Mucosa of stomach (tissue), 1 donor: ENCODE measurements around the gene ERC2.

ENCODE experiments used
- H3K27me3 ChIP-seq: one replicate; pipeline ENCODE4 v1.7.0; 2013; ENCODE audit warnings: mild to moderate bottlenecking, low read length; ENCODE audit not compliant: control insufficient read depth, insufficient read depth
- H3K36me3 ChIP-seq: one replicate; pipeline ENCODE4 v1.7.0; 2013; ENCODE audit warnings: low read length; ENCODE audit not compliant: control insufficient read depth, insufficient read depth
- H3K4me1 ChIP-seq: one replicate; pipeline ENCODE4 v1.7.0; 2013; ENCODE audit warnings: mild to moderate bottlenecking, low read length; ENCODE audit not compliant: control insufficient read depth, insufficient read depth
- H3K4me3 ChIP-seq: one replicate; pipeline ENCODE4 v1.7.0; 2013; ENCODE audit warnings: low read length
- H3K9ac ChIP-seq: one replicate; pipeline ENCODE4 v1.7.0; 2013; ENCODE audit warnings: mild to moderate bottlenecking, low read length, moderate library complexity
- H3K9me3 ChIP-seq: one replicate; pipeline ENCODE4 v1.7.0; 2013; ENCODE audit warnings: mild to moderate bottlenecking, low read length, moderate library complexity; ENCODE audit not compliant: control insufficient read depth
- donor health status: Pancreatic carcinoma.

Gene ERC2

GRCh38 chr3:56322862-56323261 lies 145.4 kb downstream of the ERC2 start:
- no peaks in the 10 kb centered on the region for H3K36me3 ChIP-seq
- no peaks in the 10 kb centered on the region for H3K27me3 ChIP-seq
- H3K4me1 ChIP-seq: no peaks in the 10 kb centered on the region
- no peak overlapping the region for H3K9ac ChIP-seq
- H3K9me3 ChIP-seq: no peaks in the 10 kb centered on the region
- H3K4me3 ChIP-seq: no peak overlapping the region

DNA sequence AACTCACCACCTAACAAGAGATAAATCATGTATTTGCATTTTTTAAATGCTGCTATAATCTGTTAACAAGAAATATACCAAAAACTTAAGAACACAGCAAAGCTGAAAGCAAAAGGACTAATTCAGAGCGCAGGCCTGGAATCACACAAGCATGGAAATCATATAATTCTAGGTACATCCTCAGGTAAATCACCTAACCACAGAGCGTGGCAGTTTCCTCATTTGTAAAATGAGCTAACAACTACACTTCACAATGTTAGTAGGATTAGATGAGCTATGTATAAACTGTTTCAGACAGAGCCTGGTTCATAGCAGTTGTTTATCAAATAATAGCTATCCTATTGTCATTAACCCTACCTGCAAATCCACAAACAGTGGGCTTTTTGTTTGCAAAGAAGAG lies 146.4 kb downstream of the ERC2 start:
- Histone ChIP-seq H3K36me3 (no peaks in the 10 kb centered on the region), H3K4me3 (no peak overlapping the region), H3K9ac (no peak overlapping the region), H3K4me1 (no peaks in the 10 kb centered on the region), H3K27me3 (no peaks in the 10 kb centered on the region), H3K9me3 (no peaks in the 10 kb centered on the region)

DNA sequence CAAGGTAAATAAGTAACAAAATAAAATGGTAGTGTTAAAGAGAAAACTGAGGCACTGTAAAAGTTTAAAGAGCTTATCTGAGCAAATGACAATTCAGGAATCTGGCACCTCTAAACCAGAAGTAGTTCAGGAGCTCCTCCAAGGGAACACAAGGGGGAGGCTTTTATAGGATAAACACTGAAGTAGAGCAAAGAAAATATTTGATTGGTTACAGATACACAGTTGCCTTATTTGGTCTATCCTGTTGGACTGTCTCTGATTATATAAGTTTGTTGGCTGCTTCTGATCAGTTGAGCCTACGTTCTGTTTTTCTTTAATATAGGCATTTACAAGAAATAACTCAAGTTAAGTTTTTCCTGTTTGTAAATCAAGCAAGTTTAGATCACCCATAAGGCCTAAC lies 146.9 kb downstream of the ERC2 start:
- no peaks in the 10 kb centered on the region for H3K27me3 ChIP-seq
- H3K36me3 ChIP-seq: no peaks in the 10 kb centered on the region
- no peaks in the 10 kb centered on the region for H3K4me1 ChIP-seq
- H3K9ac ChIP-seq: no peak overlapping the region
- no peaks in the 10 kb centered on the region for H3K9me3 ChIP-seq
- no peak overlapping the region for H3K4me3 ChIP-seq

- no peaks in the 10 kb centered on the region for H3K36me3 ChIP-seq
- no peaks in the 10 kb centered on the region for H3K27me3 ChIP-seq
- H3K9me3 ChIP-seq: no peaks in the 10 kb centered on the region
- H3K4me3 ChIP-seq: no peak overlapping the region
- H3K9ac ChIP-seq: no peak overlapping the region
- H3K4me1 ChIP-seq: no peaks in the 10 kb centered on the region
Measured at GRCh38 chr3:56320883-56321282, 147.4 kb downstream of the ERC2 start.

GRCh38 chr3:56318891-56319290 lies 149.4 kb downstream of the ERC2 start:
- H3K4me1 ChIP-seq: no peaks in the 10 kb centered on the region
- H3K4me3 ChIP-seq: no peak overlapping the region
- H3K36me3 ChIP-seq: no peaks in the 10 kb centered on the region
- H3K9ac ChIP-seq: no peak overlapping the region
- H3K27me3 ChIP-seq: no peaks in the 10 kb centered on the region
- H3K9me3 ChIP-seq: no peaks in the 10 kb centered on the region

GRCh38 chr3:56316944-56317343 lies 151.3 kb downstream of the ERC2 start:
- no peaks in the 10 kb centered on the region for H3K9me3 ChIP-seq
- H3K4me1 ChIP-seq: no peaks in the 10 kb centered on the region
- no peaks in the 10 kb centered on the region for H3K36me3 ChIP-seq
- no peak overlapping the region for H3K4me3 ChIP-seq
- no peaks in the 10 kb centered on the region for H3K27me3 ChIP-seq
- H3K9ac ChIP-seq: no peak overlapping the region

GRCh38 chr3:56314842-56315241 lies 153.4 kb downstream of the ERC2 start:
- no peaks in the 10 kb centered on the region for H3K9me3 ChIP-seq
- H3K9ac ChIP-seq: no peak overlapping the region
- no peak overlapping the region for H3K4me3 ChIP-seq
- no peaks in the 10 kb centered on the region for H3K36me3 ChIP-seq
- no peaks in the 10 kb centered on the region for H3K4me1 ChIP-seq
- no peaks in the 10 kb centered on the region for H3K27me3 ChIP-seq

GRCh38 chr3:56309465-56309864 lies 158.8 kb downstream of the ERC2 start:
- Histone ChIP-seq H3K4me3 (no peak overlapping the region), H3K4me1 (no peaks in the 10 kb centered on the region), H3K9ac (no peak overlapping the region), H3K27me3 (no peaks in the 10 kb centered on the region), H3K36me3 (no peaks in the 10 kb centered on the region), H3K9me3 (no peaks in the 10 kb centered on the region)

GRCh38 chr3:56308471-56308870 lies 159.8 kb downstream of the ERC2 start:
- Histone ChIP-seq H3K4me3 (no peak overlapping the region), H3K27me3 (no peaks in the 10 kb centered on the region), H3K4me1 (no peaks in the 10 kb centered on the region), H3K36me3 (no peaks in the 10 kb centered on the region), H3K9ac (no peak overlapping the region), H3K9me3 (no peaks in the 10 kb centered on the region)

DNA sequence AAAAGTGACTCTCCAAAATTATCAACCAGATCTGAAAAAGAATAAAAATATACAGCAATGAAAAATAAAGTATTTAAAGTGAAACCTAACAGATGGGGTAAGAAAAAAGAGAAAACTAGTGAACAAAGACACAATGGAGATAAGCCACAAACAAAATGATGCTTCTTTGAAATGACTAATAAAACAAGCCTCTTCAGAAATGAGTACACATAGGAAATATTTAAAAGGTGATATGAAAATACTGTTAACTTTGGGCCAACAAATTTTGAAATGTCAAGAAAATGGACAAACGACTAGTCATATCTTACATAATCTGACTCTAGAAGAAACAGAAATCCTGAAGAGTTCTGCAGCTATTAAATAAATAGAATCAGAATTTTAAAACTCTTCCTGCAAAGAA lies 164.2 kb downstream of the ERC2 start:
- Histone ChIP-seq H3K4me3 (no peak overlapping the region), H3K36me3 (no peaks in the 10 kb centered on the region), H3K27me3 (no peaks in the 10 kb centered on the region), H3K9me3 (no peaks in the 10 kb centered on the region), H3K9ac (no peak overlapping the region), H3K4me1 (no peaks in the 10 kb centered on the region)

GRCh38 chr3:56303487-56303886 lies 164.8 kb downstream of the ERC2 start:
- H3K9me3 ChIP-seq: no peaks in the 10 kb centered on the region
- no peaks in the 10 kb centered on the region for H3K27me3 ChIP-seq
- H3K4me3 ChIP-seq: no peak overlapping the region
- no peak overlapping the region for H3K9ac ChIP-seq
- H3K4me1 ChIP-seq: no peaks in the 10 kb centered on the region
- H3K36me3 ChIP-seq: no peaks in the 10 kb centered on the region

DNA sequence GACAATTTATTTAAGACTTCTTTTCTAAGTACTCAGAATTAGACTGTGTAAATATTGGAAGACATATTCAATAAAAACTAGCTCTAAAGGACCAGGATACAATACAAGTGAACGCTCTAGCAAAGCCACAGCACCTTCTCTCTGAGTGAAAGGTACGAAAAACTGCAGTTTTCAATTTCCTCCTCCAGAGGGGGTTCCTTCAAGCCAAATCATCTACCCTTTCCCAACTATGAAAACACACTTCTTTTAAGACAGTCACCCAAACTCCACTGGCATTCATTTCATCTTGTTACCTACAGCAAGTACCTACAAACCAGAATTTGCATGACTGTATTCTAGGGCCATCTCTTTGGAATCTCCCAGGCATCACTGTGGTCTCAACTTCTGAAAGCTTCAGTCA lies 165.8 kb downstream of the ERC2 start:
- Histone ChIP-seq H3K36me3 (no peaks in the 10 kb centered on the region), H3K9me3 (no peaks in the 10 kb centered on the region), H3K4me1 (no peaks in the 10 kb centered on the region), H3K4me3 (no peak overlapping the region), H3K27me3 (no peaks in the 10 kb centered on the region), H3K9ac (no peak overlapping the region)

- Histone ChIP-seq H3K27me3 (no peaks in the 10 kb centered on the region), H3K4me1 (no peaks in the 10 kb centered on the region), H3K4me3 (no peak overlapping the region), H3K36me3 (no peaks in the 10 kb centered on the region), H3K9ac (no peak overlapping the region), H3K9me3 (no peaks in the 10 kb centered on the region)
Measured at GRCh38 chr3:56297281-56297840, 170.9 kb downstream of the ERC2 start.
